MM.1S (cell line): ENCODE results near the gene MUC5B.

Experiments used
- DNase-seq: peaks from one replicate; pipeline ENCODE4 v3.0.0-alpha.2; 2015
- H2AFZ ChIP-seq: fragments of 300-600 bp; sonication (generic); 2 replicates; pipeline ENCODE4 v1.6.0; 2016; ENCODE audit warnings: antibody characterized with exemption, low read length
- H3F3A ChIP-seq: fragments of 300-600 bp; sonication (generic); 2 replicates; pipeline ENCODE4 v1.6.1; 2016; ENCODE audit warnings: mild to moderate bottlenecking, antibody characterized with exemption, low read length, moderate library complexity, mixed read lengths; ENCODE audit not compliant: insufficient read depth
- H3K27ac ChIP-seq: fragments of 300-600 bp; sonication (generic); 2 replicates; pipeline ENCODE4 v1.5.1; 2016; ENCODE audit warnings: mild to moderate bottlenecking, low read length
- H3K27me3 ChIP-seq: fragments of 300-600 bp; sonication (generic); replicated peaks from 2 replicates; pipeline ENCODE4 v1.6.0; 2016; ENCODE audit warnings: low read length; ENCODE audit not compliant: insufficient read depth
- H3K36me3 ChIP-seq: fragments of 300-600 bp; sonication (generic); replicated peaks from 2 replicates; pipeline ENCODE4 v1.6.1; 2016; ENCODE audit warnings: mild to moderate bottlenecking, low read length, mixed read lengths; ENCODE audit not compliant: insufficient read depth
- H3K4me1 ChIP-seq: fragments of 300-600 bp; sonication (generic); 2 replicates; pipeline ENCODE4 v1.6.1; 2016; ENCODE audit warnings: low read length, mixed read lengths
- H3K4me2 ChIP-seq: fragments of 300-600 bp; sonication (generic); 2 replicates; pipeline ENCODE4 v1.6.0; 2016; ENCODE audit warnings: low read depth, low read length
- H3K4me3 ChIP-seq: fragments of 300-600 bp; sonication (generic); 2 replicates; pipeline ENCODE4 v1.5.1; 2016; ENCODE audit warnings: low read length, mixed read lengths
- H3K79me2 ChIP-seq: fragments of 300-600 bp; sonication (generic); 2 replicates; pipeline ENCODE4 v1.6.1; 2016; ENCODE audit warnings: mixed run types, low read length, mixed read lengths
- H3K9ac ChIP-seq: fragments of 300-600 bp; sonication (generic); 2 replicates; pipeline ENCODE4 v1.6.1; 2016; ENCODE audit warnings: low read length, mixed read lengths
- H3K9me2 ChIP-seq: fragments of 300-600 bp; sonication (generic); replicated peaks from 2 replicates; pipeline ENCODE4 v1.6.1; 2016; ENCODE audit warnings: mild to moderate bottlenecking, low read length, mixed read lengths; ENCODE audit not compliant: insufficient read depth
- H3K9me3 ChIP-seq: fragments of 300-600 bp; sonication (generic); replicated peaks from 2 replicates; pipeline ENCODE4 v1.6.1; 2016; ENCODE audit warnings: mild to moderate bottlenecking, low read length, mixed read lengths; ENCODE audit not compliant: insufficient read depth
- H4K20me1 ChIP-seq: fragments of 300-600 bp; sonication (generic); 2 replicates; pipeline ENCODE4 v1.6.1; 2016; ENCODE audit warnings: mild to moderate bottlenecking, low read length, moderate library complexity, mixed read lengths; ENCODE audit not compliant: insufficient read depth
- EZH2 ChIP-seq: fragments of 300-600 bp; sonication (generic); optimal IDR thresholded peaks from 2 replicates; pipeline ENCODE3; 2017; ENCODE audit warnings: low read depth, mild to moderate bottlenecking, antibody characterized with exemption, low read length, mixed read lengths
- EZH2phosphoT487 ChIP-seq: fragments of 300-600 bp; sonication (generic); IDR thresholded peaks from 2 replicates; pipeline ENCODE4 v1.6.1; 2018; ENCODE audit warnings: antibody characterized with exemption, low read length
- TF ChIP-seq, protein P1 (sequence below): fragments of 300-600 bp; sonication (generic); IDR thresholded peaks from 2 replicates; pipeline ENCODE4 v1.5.1; 2016; ENCODE audit warnings: antibody characterized with exemption, low read length, mixed read lengths

MUC5B gene

DNA sequence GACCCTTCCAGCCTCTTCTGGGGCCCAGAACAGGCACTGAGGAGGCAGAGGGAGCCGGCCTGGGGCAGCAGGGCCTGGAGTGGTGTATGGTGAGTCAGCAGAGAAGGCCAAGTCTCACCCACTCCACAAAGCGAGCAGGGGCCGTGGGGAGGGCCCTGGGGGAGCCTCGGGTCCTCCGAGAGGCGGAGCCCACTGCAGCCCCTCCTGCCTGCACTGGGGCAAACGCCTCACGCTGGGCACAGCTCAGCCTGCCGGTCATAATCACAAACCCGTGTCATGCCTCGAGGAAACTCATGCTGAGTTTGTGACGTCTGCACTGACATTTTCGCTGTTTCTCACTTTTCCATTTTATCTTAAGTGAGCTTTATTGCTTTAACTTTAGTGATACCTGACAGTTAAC lies 48.1 kb downstream of the MUC5B start:
- H3K27ac ChIP-seq, result no peak overlapping the region
- no peaks in the 10 kb centered on the region for H3K9me2 ChIP-seq
- no peaks in the 10 kb centered on the region for H3K27me3 ChIP-seq
- no peaks in the 10 kb centered on the region for H3K9me3 ChIP-seq
- H3K9ac ChIP-seq, result no peak overlapping the region
- H3K4me1 ChIP-seq, result no peaks in the 10 kb centered on the region
- no peaks in the 10 kb centered on the region for H4K20me1 ChIP-seq
- TF ChIP-seq EZH2 (no peak), EZH2phosphoT487 (no peak)
- TF ChIP-seq, protein P1, sequence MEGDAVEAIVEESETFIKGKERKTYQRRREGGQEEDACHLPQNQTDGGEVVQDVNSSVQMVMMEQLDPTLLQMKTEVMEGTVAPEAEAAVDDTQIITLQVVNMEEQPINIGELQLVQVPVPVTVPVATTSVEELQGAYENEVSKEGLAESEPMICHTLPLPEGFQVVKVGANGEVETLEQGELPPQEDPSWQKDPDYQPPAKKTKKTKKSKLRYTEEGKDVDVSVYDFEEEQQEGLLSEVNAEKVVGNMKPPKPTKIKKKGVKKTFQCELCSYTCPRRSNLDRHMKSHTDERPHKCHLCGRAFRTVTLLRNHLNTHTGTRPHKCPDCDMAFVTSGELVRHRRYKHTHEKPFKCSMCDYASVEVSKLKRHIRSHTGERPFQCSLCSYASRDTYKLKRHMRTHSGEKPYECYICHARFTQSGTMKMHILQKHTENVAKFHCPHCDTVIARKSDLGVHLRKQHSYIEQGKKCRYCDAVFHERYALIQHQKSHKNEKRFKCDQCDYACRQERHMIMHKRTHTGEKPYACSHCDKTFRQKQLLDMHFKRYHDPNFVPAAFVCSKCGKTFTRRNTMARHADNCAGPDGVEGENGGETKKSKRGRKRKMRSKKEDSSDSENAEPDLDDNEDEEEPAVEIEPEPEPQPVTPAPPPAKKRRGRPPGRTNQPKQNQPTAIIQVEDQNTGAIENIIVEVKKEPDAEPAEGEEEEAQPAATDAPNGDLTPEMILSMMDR, result no peak
- H3K79me2 ChIP-seq, result no peaks in the 10 kb centered on the region
- H3F3A ChIP-seq, result no peaks in the 10 kb centered on the region
- no peak overlapping the region for H3K4me3 ChIP-seq
- DNase-seq, result no peak
- H3K36me3 ChIP-seq, result no peaks in the 10 kb centered on the region
- H3K4me2 ChIP-seq, result no peak overlapping the region
- H2AFZ ChIP-seq, result no peak overlapping the region

DNA sequence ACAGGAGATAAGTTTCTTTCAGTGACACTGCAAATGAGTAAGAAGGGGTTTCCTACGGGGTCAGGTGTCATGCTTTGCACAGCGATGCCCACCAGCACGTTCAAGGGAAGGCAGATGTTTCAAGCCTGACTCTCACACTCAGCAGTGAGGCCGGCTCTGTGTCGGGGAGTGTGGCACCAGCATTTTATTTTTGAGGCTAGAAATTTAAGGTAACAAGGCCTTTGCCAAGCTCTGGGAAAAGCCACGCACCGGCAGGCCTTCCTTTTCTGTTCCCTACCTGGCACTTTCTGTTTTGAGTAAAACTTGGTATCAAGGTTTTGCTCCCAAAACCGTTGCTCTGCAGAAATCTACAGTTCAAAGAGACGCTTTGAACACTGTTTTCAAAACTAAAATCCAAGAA lies 48.5 kb downstream of the MUC5B start:
- Histone ChIP-seq H4K20me1 (no peaks in the 10 kb centered on the region), H3K9ac (no peak overlapping the region), H3K4me2 (no peak overlapping the region), H3K27ac (no peak overlapping the region), H3K9me3 (no peaks in the 10 kb centered on the region), H3K27me3 (no peaks in the 10 kb centered on the region), H3K4me3 (no peak overlapping the region), H3F3A (no peaks in the 10 kb centered on the region), H3K9me2 (no peaks in the 10 kb centered on the region), H3K36me3 (no peaks in the 10 kb centered on the region), H2AFZ (no peak overlapping the region), H3K4me1 (no peaks in the 10 kb centered on the region), H3K79me2 (no peaks in the 10 kb centered on the region)
- no peak for DNase-seq
- no peak for TF ChIP-seq EZH2phosphoT487
- no peak for TF ChIP-seq EZH2
- TF ChIP-seq, protein P1, result no peak

DNA sequence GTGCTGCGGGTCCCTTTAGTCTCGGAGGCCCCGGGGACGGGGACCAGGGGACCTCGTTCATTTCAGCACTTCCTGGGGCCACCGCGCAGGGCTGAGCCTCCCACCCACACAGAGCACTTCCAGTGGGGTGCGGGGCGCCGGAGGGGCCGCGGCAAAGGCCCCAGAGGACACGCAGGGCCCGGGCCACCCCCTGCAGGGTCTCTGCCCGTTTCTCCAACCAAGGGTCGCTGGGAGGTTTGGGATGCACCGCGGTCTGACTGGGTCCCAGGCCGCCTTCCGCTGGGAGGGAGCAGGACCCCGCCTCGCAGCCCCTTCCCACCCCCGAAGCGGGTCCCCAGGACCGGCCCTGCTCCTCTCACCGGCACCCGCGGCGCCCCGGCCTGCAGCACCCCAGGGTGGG lies 49.1 kb downstream of the MUC5B start:
- Histone ChIP-seq H3K27me3 (no peaks in the 10 kb centered on the region), H3K4me1 (no peaks in the 10 kb centered on the region), H3K9ac (no peak overlapping the region), H4K20me1 (no peaks in the 10 kb centered on the region), H3K27ac (no peak overlapping the region), H2AFZ (no peak overlapping the region), H3K9me3 (no peaks in the 10 kb centered on the region), H3F3A (no peaks in the 10 kb centered on the region), H3K4me2 (no peak overlapping the region), H3K36me3 (no peaks in the 10 kb centered on the region), H3K4me3 (no peak overlapping the region), H3K79me2 (no peaks in the 10 kb centered on the region), H3K9me2 (no peaks in the 10 kb centered on the region)
- no peak for TF ChIP-seq EZH2
- TF ChIP-seq, protein P1, result no peak
- no peak for TF ChIP-seq EZH2phosphoT487
- no peak for DNase-seq
